ENCODE results near the gene TFAP2A.

DNA sequence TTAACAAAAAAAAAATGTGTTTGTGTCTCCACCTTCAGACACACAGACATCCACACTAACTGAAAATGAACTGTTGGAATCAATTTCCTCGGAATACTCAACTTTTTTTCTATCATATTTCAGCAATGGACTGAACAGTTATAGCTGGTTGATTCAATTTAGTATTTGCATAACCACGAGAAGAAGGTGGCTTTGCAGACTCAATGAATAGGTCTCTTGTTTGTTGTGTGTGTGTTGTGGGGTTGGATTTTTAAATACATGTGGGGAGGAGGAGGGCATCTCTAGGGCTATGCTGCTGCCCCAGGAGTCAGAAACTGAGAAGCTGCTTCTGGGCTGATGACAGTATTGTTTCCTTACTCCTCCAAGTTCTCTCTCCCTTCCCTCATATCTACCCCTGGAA lies 28.7 kb downstream of the TFAP2A start:
- TF ChIP-seq EZH2 (IDR thresholded peaks at IDR 0.05; ENCODE audit: low read length): no peak
- TF ChIP-seq, protein P1, sequence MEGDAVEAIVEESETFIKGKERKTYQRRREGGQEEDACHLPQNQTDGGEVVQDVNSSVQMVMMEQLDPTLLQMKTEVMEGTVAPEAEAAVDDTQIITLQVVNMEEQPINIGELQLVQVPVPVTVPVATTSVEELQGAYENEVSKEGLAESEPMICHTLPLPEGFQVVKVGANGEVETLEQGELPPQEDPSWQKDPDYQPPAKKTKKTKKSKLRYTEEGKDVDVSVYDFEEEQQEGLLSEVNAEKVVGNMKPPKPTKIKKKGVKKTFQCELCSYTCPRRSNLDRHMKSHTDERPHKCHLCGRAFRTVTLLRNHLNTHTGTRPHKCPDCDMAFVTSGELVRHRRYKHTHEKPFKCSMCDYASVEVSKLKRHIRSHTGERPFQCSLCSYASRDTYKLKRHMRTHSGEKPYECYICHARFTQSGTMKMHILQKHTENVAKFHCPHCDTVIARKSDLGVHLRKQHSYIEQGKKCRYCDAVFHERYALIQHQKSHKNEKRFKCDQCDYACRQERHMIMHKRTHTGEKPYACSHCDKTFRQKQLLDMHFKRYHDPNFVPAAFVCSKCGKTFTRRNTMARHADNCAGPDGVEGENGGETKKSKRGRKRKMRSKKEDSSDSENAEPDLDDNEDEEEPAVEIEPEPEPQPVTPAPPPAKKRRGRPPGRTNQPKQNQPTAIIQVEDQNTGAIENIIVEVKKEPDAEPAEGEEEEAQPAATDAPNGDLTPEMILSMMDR (optimal IDR thresholded peaks at IDR 0.05 in 1 of 3, IDR thresholded peaks at IDR 0.05 in 1 of 3, conservative IDR thresholded peaks at IDR 0.05 in 1 of 3; ENCODE audit: extremely low read depth in 1 of 3, insufficient read depth in 2 of 3, low read length in 3 of 3): no peak
